Cortex of kidney (tissue), 1 donor: ENCODE results near the gene DNMT3L.
"Not testable (repeated sequence)": the region's sequence is repeated elsewhere in the genome, so short reads cannot be mapped to it uniquely, and the experiment has no call there.

Experiments
- DNase-seq: peaks from one replicate; lab custom pipeline; 2025; lab: John Stamatoyannopoulos, UW

DNMT3L gene

GRCh38 chr21:44249204-44250037, 12.3 kb downstream of the DNMT3L start:
- DNase-seq, result not testable (repeated sequence)

- DNase-seq, result not testable (repeated sequence)
Measured at GRCh38 chr21:44247904-44248303, 13.8 kb downstream of the DNMT3L start.

- DNase-seq, result not testable (repeated sequence)
Measured at GRCh38 chr21:44243980-44244379, 17.7 kb downstream of the DNMT3L start.

GRCh38 chr21:44241281-44241680, 20.4 kb downstream of the DNMT3L start:
- DNase-seq, result not testable (repeated sequence)

- not testable (repeated sequence) for DNase-seq
Measured at GRCh38 chr21:44240842-44241241, 20.9 kb downstream of the DNMT3L start, which contains the start of gene ICOSLG. Gene ICOSLG, minus strand, starts transcription at chr21:44240943. Its CDS starts 126 bp downstream, at chr21:44240817.

GRCh38 chr21:44240353-44240752, 21.3 kb downstream of the DNMT3L start:
- DNase-seq, result not testable (repeated sequence)

- not testable (repeated sequence) for DNase-seq
Measured at GRCh38 chr21:44229561-44229960, 32.1 kb downstream of the DNMT3L start.

GRCh38 chr21:44228109-44228508, 33.6 kb downstream of the DNMT3L start:
- DNase-seq, result not testable (repeated sequence)

- DNase-seq, result not testable (repeated sequence)
Measured at GRCh38 chr21:44227614-44228013, 34.1 kb downstream of the DNMT3L start.

GRCh38 chr21:44225605-44226004, 36.1 kb downstream of the DNMT3L start:
- DNase-seq, result not testable (repeated sequence)

- not testable (repeated sequence) for DNase-seq
Measured at GRCh38 chr21:44223334-44223733, 38.4 kb downstream of the DNMT3L start.

GRCh38 chr21:44220674-44221073, 41.0 kb downstream of the DNMT3L start:
- not testable (repeated sequence) for DNase-seq

- not testable (repeated sequence) for DNase-seq
Measured at GRCh38 chr21:44218461-44218860, 43.2 kb downstream of the DNMT3L start.

- DNase-seq, result not testable (repeated sequence)
Measured at GRCh38 chr21:44211978-44212377, 49.7 kb downstream of the DNMT3L start.

- not testable (repeated sequence) for DNase-seq
Measured at GRCh38 chr21:44211574-44211973, 50.1 kb downstream of the DNMT3L start.

GRCh38 chr21:44207860-44208646, 53.6 kb downstream of the DNMT3L start:
- not testable (repeated sequence) for DNase-seq

GRCh38 chr21:44206698-44207676, 54.7 kb downstream of the DNMT3L start:
- not testable (repeated sequence) for DNase-seq

GRCh38 chr21:44206187-44206586, 55.5 kb downstream of the DNMT3L start:
- not testable (repeated sequence) for DNase-seq

GRCh38 chr21:44202590-44203299, 59.0 kb downstream of the DNMT3L start:
- not testable (repeated sequence) for DNase-seq

GRCh38 chr21:44199997-44200396, 61.7 kb downstream of the DNMT3L start:
- not testable (repeated sequence) for DNase-seq

GRCh38 chr21:44199448-44199847, 62.2 kb downstream of the DNMT3L start:
- DNase-seq, result no peak
